Keratinocyte (primary cell): Measurements from ENCODE around the gene SPIN2A.
"Not testable (repeated sequence)": the region's sequence is repeated elsewhere in the genome, so short reads cannot be mapped to it uniquely, and the experiment has no call there.

Source experiments
- EZH2 ChIP-seq: IDR thresholded peaks from one replicate; pipeline ENCODE4 v1.6.1; 2012; ENCODE audit warnings: inconsistent platforms, mild to moderate bottlenecking, low read length, moderate library complexity
- TF ChIP-seq, protein P1 (sequence below), 3 experiments: IDR thresholded peaks in 1 of 3; conservative IDR thresholded peaks in 1 of 3; optimal IDR thresholded peaks in 1 of 3; 2 replicates in 2 of 3; 3 replicates in 1 of 3; pipeline versions ENCODE3 to v1.5.1; 2011; ENCODE audit warnings: low read length in 3 of 3, mild to moderate bottlenecking in 3 of 3, moderate library complexity in 2 of 3, control low read depth in 1 of 3, inconsistent platforms in 1 of 3; ENCODE audit not compliant: insufficient read depth in 2 of 3; ENCODE audit errors: extremely low read depth in 1 of 3

- TF ChIP-seq, protein P1, sequence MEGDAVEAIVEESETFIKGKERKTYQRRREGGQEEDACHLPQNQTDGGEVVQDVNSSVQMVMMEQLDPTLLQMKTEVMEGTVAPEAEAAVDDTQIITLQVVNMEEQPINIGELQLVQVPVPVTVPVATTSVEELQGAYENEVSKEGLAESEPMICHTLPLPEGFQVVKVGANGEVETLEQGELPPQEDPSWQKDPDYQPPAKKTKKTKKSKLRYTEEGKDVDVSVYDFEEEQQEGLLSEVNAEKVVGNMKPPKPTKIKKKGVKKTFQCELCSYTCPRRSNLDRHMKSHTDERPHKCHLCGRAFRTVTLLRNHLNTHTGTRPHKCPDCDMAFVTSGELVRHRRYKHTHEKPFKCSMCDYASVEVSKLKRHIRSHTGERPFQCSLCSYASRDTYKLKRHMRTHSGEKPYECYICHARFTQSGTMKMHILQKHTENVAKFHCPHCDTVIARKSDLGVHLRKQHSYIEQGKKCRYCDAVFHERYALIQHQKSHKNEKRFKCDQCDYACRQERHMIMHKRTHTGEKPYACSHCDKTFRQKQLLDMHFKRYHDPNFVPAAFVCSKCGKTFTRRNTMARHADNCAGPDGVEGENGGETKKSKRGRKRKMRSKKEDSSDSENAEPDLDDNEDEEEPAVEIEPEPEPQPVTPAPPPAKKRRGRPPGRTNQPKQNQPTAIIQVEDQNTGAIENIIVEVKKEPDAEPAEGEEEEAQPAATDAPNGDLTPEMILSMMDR (optimal IDR thresholded peaks at IDR 0.05 in 1 of 3, IDR thresholded peaks at IDR 0.05 in 1 of 3, conservative IDR thresholded peaks at IDR 0.05 in 1 of 3; ENCODE audit: extremely low read depth in 1 of 3, insufficient read depth in 2 of 3, low read length in 3 of 3), result not testable (repeated sequence)
- not testable (repeated sequence) for TF ChIP-seq EZH2
Observed at GRCh38 chrX:57120619-57121161, 16.5 kb downstream of the SPIN2A start.
